MG63 (cell line): ENCODE measurements around the gene UBAC2. TPM values are rescaled to one million over a fixed set of nuclear protein-coding genes. Genes with fewer than 3 reads are reported as not detected.

ENCODE experiments used
- DNase-seq: peaks from one replicate; pipeline ENCODE4 v3.0.0-alpha.2; 2020
- H3K27me3 ChIP-seq: fragments of 250-450 bp; sonication (Bioruptor Pico); 2 replicates; pipeline ENCODE4 v1.5.1; 2020; ENCODE audit warnings: mild to moderate bottlenecking, moderate library complexity
- H3K36me3 ChIP-seq: fragments of 250-450 bp; sonication (Bioruptor Pico); 2 replicates; pipeline ENCODE4 v1.5.1; 2020; ENCODE audit warnings: mild to moderate bottlenecking, moderate library complexity
- H3K4me3 ChIP-seq: fragments of 250-450 bp; sonication (Bioruptor Pico); 2 replicates; pipeline ENCODE4 v1.5.1; 2020; ENCODE audit warnings: mild to moderate bottlenecking, moderate library complexity
- H3K9me3 ChIP-seq: fragments of 250-450 bp; sonication (Bioruptor Pico); 2 replicates; pipeline ENCODE4 v1.5.1; 2020; ENCODE audit warnings: mild to moderate bottlenecking, moderate library complexity
- total RNA-seq: library from RNA; depleted of rRNA; stranded (reverse); fragments of >200 nt; shearing (Covaris generic); gene quantifications from 2 replicates; pipeline ENCODE4 v1.2.3, GENCODE V29; 2014; ENCODE audit warnings: low replicate concordance

The UBAC2 gene
- total RNA-seq, 1 experiment from 2014 or later, result 80.9 TPM

DNA sequence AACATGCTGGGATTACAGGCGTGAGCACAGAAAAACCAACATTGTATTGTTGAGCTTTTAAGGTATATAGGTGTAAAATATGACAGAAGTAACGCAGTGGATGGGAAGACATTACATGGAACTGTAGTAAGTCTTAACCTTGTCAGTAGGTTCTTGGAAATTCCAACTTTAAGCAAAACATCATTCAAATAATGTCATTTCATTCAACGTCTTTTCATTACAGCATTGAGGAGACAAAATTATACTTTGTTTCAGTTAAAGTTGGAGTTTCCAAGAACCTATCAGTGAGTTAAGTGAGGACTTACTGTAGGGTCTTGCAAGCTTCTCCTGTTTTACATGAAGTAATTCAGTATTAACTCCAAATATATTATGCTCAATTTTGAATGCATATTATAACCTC is 133.6 kb downstream of the UBAC2 start:
- DNase-seq, result no peak

DNA sequence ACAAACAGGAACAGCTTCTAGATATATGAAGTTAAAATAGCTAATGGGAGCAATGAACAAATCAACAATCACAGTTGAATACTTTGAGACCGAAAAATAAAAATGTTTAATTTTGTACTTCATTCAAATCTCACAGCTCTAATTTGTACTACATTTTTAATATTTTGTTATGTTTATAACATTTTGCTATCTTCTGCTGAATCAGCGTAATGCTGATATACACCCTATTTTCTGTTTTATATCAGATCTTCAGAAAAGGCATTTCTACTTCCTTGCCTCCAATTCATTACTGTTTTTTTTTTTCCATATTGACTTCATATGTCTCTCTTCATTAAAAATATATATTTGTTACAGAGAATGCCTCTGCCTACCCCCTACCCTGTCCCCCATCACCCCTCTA is 134.4 kb downstream of the UBAC2 start:
- no peak for DNase-seq
- H3K36me3 ChIP-seq, result peaks cover 2% of the 10 kb centered on the region; the same call in 1 of the 2 replicates
- no peak overlapping the region for H3K4me3 ChIP-seq
- no peaks in the 10 kb centered on the region for H3K9me3 ChIP-seq
- H3K27me3 ChIP-seq, result no peaks in the 10 kb centered on the region

More for the DNA sequence above, 133.6 kb downstream of the UBAC2 start:
- no peaks in the 10 kb centered on the region for H3K27me3 ChIP-seq
- peaks cover 7% of the 10 kb centered on the region for H3K36me3 ChIP-seq
- no peaks in the 10 kb centered on the region for H3K9me3 ChIP-seq
- H3K4me3 ChIP-seq, result no peak overlapping the region

DNA sequence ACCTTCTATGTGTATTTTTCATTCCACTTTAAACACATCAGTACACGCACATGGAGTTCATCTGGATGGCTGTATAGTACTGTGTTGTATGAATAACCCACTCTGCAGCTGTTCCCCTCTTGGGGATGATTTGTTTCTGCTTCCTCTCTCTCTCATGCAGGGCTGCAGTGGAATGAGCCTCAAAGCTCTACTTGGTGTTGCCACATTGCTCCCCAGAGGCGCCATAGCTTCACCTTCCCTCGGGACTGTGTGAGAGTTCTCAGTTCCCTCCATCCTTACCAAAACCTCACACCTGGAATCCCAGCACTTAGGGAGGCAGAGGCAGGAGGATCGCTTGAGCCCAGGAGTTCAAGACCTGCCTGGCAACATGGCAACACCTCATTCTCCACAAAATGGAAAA is 134.9 kb downstream of the UBAC2 start:
- H3K36me3 ChIP-seq, result peaks cover 2% of the 10 kb centered on the region; the same call in 1 of the 2 replicates

DNA sequence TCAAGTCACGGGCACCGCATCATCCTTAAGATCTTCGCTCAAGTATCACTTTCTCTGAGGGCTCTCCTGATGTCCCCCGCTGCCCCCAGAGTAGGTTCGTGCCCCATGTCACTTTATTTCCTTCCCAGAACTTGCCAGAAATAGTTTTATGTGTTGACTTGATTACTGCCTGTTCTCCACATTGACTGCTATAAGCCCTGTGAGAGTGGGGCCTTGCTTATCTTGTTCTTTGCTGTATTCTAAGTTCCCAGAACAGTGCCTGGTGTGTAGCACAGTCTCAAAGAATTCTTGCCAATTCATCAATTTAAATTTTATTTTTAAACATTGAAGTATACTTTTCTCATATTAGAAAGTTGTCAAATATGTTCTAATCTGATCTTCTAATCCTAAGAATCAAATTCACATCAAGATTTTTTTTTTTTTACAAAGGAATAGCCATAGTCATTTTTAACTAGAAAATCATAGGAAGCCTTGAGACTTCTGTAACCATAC is 138.6 kb downstream of the UBAC2 start:
- Histone ChIP-seq H3K36me3 (no peaks in the 10 kb centered on the region; the same call in none of the 2 replicates), H3K4me3 (no peak overlapping the region), H3K27me3 (no peaks in the 10 kb centered on the region), H3K9me3 (no peaks in the 10 kb centered on the region)
- no peak for DNase-seq

More for the DNA sequence above, 134.9 kb downstream of the UBAC2 start:
- H3K27me3 ChIP-seq, result no peaks in the 10 kb centered on the region
- H3K4me3 ChIP-seq, result no peak overlapping the region
- no peaks in the 10 kb centered on the region for H3K9me3 ChIP-seq
- no peak for DNase-seq

DNA sequence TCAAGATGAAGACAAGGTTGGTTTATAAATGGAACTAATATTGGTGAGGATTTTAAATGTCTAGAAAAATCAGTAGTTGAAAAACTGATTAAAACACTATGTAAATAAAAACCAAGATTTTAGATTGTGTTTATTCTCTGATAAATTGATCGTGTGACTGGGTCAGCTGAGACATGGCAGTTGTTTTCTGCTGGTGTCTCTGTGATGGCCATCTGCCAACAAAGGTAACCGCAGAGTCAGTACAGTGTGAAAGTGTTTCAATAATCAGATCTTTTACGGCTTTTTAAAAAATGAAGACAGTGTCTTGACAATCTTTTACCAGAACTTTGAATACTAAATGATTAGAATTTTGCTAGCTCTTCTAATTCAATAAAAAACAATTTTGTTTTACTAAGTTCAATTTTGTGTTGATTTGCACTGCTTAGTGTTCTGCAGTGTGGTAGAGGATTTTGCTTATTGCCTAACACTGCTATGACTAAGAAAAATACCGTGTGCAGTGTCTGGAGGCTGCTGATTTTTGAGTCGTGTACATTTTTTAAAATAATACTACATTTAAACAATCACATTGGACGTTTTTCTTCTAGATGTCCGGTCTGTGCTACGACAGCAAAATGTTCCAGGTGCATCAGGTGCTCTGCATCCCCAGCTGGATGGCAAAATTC is 139.2 kb downstream of the UBAC2 start:
- no peaks in the 10 kb centered on the region; the same call in none of the 2 replicates for H3K36me3 ChIP-seq
- H3K27me3 ChIP-seq, result no peaks in the 10 kb centered on the region
- no peak for DNase-seq
- no peak overlapping the region for H3K4me3 ChIP-seq
- no peaks in the 10 kb centered on the region for H3K9me3 ChIP-seq

DNA sequence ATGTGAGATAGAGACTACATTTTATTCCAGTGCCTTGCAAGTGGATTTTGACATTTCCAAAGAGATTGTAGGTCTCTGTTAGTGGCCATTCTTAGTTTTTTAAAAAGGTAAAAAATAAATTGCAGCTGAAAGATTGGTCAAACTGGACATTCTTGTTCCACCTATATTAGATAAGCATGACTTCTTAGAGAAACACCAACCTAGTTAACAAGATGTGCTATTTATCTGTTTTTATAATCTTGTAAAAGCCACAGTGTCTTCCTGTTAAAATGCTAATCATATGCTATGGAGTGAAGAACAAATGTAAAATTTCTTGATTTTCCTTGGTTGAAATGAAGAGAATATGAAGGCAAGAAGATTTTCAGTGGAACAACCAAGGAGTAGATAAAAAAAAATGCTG is 140.0 kb downstream of the UBAC2 start:
- no peaks in the 10 kb centered on the region for H3K27me3 ChIP-seq
- no peaks in the 10 kb centered on the region for H3K9me3 ChIP-seq
- no peaks in the 10 kb centered on the region; the same call in none of the 2 replicates for H3K36me3 ChIP-seq
- no peak overlapping the region for H3K4me3 ChIP-seq
- DNase-seq, result no peak

DNA sequence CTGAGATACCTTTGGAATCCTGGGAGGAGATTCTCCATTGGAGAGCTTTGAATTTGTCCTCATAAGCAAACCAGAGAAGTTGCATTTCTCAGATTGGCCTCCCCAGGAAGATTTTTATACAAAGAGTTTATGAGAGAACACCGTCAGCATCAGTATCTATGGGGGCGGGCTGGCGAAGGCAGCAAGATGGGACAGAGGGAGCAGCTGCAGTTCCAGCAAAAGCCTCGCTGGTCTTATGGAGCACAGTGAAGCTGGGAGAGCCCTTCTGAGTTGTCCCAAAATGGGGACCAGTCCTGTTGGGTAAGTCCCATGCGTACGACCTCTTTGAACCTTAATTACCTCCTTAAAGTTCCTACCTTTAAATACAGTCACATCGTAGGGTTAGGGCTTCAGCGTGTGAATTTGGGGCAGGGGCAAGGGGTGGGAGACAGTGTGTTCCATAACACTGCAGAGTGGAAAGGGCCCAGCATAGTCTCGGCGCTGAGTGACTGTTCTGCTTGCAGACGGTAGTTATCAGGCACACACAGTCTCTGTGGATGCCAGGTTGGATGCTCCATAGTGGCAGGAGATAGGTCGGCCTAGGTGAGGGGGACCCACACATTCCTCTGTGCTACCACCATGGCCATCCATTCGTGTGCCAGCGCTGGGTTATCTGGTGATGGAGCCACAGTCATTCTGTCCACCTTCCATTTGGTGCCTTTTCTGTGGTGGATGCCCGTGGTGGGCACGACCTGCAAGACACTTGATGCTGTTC is 141.5 kb downstream of the UBAC2 start:
- Histone ChIP-seq H3K9me3 (no peaks in the 10 kb centered on the region), H3K36me3 (peaks cover 2% of the 10 kb centered on the region), H3K4me3 (no peak overlapping the region), H3K27me3 (no peaks in the 10 kb centered on the region)
- DNase-seq, result no peak

DNA sequence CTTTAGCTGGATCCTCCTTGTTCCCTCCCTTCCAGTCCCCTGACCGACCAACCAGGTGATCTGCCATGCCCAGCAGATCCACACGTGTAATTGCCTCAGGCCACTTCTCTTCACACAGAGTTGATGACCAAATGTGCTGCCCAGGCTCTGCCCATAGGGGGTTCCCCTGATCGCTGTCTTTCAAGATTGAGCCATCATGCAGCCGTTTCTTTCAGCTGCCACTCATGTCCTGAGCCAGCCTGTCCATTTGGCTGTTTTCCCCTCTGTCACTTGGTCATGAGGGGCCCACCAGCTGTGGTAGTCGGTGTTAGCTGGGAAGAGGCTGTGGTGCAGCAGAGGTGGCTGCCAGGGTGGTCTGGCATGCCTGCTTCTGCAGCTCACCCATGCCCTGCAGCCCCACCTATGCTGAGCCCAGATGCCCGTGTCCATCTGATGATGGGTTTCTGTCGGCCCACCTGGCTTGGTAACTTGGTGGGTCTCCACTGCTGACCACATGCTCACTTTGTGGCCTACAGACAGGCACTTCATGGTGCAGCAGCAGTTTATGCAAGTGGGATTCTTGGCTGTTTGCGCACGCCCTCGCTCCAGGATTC is 142.2 kb downstream of the UBAC2 start:
- DNase-seq, result no peak
- Histone ChIP-seq H3K27me3 (no peaks in the 10 kb centered on the region), H3K9me3 (no peaks in the 10 kb centered on the region), H3K4me3 (no peak overlapping the region), H3K36me3 (peaks cover 2% of the 10 kb centered on the region)

DNA sequence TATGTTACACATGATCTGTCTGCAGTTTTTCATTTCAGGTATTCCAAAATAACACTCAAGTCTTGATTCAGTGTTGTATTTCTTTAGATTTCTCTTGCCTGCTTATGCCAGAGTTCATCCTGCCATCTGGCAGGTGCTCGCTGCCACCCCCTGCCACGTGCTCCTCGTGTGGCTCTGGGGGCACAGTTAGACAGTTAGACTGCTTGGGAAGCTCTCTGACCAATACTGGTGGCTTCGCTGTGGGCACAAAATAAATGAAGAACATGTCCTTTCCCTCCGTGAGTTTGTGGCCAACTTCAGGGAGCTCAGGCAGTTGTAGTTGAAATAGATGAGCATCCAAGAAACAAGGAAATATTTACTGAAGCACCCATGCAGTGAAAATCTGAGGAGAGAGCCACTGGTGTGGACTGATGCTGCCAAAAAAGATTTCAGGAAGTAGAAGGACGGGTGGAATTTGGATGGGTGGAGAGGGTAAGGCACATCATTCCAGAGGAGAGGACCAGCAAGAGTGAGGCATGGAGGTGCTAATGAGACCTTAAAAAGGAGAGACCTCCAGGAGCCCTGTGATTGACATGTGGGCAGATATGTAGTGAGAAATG is 144.1 kb downstream of the UBAC2 start:
- H3K36me3 ChIP-seq, result peaks cover 2% of the 10 kb centered on the region
- DNase-seq, result no peak
- no peaks in the 10 kb centered on the region for H3K9me3 ChIP-seq
- no peak overlapping the region for H3K4me3 ChIP-seq
- H3K27me3 ChIP-seq, result no peaks in the 10 kb centered on the region

DNA sequence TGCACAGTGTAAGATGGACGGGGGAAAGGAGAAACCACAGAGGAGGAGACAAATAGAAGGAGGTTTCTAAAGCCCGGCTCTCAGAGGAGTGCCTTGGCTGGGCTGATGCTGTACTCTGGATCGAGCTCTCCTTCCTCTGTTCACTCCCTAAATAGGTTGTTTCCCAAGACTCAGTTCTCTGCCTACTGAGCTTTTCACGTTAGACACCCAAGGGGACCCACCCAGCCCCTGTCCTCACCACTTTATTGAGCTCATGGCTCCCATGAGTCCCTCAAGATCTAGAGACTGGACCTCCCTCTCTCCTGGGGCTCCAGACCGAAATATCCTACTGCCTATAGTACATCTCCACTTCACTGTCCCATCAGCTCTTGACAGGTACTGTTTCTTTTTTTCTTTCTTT is 144.7 kb downstream of the UBAC2 start:
- Histone ChIP-seq H3K36me3 (peaks cover 2% of the 10 kb centered on the region), H3K27me3 (no peaks in the 10 kb centered on the region), H3K4me3 (no peak overlapping the region), H3K9me3 (no peaks in the 10 kb centered on the region)
- no peak for DNase-seq

DNA sequence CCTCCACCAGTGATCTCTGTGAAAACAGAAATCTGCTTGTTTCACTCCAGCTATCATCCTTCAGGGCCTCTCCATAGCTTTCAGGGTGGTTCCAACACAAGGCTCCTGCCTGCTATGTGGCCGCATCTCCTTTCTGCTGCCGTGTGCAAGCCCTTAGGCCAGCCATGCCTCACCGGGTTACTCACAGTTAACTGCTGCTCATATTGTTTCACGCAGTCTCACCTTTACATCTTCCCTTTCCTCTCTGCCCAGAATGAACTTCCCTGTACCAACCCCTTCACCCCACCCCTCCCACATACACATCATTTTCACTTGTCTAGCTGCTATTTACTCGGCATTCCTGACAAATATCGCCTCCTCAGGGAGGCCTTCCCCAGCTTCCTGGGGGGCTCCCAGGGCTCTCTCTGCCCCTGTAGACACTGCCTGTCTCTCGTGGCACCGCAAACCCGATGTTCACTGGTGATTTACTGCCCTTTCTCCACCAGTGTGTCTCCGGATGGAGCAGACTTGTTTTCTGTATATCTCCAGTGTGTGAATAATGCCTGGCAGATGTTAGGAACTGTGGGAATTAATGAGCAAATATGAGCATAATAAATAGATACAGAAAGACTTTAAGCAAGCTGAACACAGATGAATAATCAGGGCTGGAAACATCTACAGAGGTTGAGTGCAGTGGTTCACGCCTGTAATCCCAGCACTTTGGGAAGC is 145.8 kb downstream of the UBAC2 start:
- Histone ChIP-seq H3K4me3 (no peak overlapping the region), H3K9me3 (no peaks in the 10 kb centered on the region), H3K36me3 (peaks cover 2% of the 10 kb centered on the region), H3K27me3 (no peaks in the 10 kb centered on the region)
- DNase-seq, result no peak

DNA sequence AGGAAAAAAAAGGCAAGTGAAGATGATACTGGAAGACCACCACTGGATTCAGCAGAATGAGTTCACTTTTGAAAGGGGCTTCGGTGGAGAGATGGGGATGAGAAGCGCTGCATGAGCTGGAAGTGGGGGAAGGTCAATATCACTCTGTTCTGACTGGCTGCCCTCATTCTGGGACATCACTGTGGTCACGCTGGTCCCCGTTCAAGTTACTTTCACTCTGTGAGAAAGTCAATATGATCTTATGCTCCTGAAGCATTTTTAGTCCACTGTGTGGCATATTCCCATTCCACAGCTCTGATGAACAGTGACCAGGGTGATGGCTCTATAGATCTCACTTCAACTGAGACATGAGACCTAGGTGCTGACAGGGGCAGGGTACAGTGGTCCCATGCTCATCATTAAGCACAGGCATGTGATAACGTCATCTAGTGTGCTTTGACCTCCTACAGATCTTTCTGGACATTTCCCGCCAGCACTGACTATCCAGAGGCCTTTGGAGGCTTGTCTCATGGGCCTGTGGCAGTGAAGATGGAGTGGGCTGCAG is 146.8 kb downstream of the UBAC2 start:
- Histone ChIP-seq H3K9me3 (no peaks in the 10 kb centered on the region), H3K36me3 (peaks cover 2% of the 10 kb centered on the region), H3K4me3 (no peak overlapping the region), H3K27me3 (no peaks in the 10 kb centered on the region)
- no peak for DNase-seq

DNA sequence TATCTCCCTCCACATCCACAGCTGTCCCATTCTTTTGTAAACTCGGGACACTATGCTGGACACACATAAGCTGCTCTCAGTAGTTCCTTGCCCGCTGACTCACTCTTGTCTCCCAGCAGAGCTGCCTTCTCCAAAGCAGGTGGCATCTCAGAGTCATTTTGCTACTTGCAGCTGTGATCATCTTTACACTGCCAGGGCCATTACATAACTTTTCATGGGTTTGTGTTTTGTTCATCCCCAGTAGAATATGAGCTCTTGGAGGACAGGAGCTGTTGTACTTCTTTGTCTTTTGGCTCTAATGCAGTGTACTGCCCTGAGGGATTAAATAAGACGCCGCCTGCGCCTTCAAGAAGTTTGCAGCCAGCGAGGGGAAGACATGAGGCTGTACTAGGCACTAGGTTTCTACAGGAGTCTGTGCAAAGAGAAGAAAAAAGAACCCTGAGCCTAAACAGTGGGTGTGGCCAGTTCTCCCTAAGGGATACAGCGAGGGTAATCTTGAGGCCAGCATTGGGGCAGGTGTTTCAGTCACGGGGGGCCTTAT is 147.3 kb downstream of the UBAC2 start:
- H3K27me3 ChIP-seq, result no peaks in the 10 kb centered on the region
- no peaks in the 10 kb centered on the region for H3K9me3 ChIP-seq
- peaks cover 2% of the 10 kb centered on the region for H3K36me3 ChIP-seq
- DNase-seq, result no peak
- no peak overlapping the region for H3K4me3 ChIP-seq

DNA sequence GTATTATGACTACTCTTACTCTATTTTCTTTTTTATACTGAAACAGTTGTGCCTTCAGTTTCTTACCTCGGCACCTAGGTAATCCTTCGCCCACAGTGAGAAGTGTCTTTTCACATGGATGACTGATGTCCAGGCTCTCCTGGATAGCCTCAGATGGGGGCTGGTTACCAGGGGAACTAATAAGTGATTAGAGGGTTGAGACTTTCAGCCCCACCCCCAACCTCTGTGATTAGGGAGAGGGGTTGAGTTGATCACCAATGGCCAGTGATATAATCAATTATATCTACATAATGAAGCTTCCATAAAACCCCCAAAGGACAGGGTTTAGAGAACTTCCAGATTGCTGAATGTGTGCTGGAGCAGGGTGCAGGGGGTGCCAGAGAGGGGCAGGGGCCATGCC is 149.5 kb downstream of the UBAC2 start:
- H3K4me3 ChIP-seq, result no peak overlapping the region
- no peaks in the 10 kb centered on the region for H3K9me3 ChIP-seq
- peaks cover 2% of the 10 kb centered on the region for H3K36me3 ChIP-seq
- DNase-seq, result no peak
- no peaks in the 10 kb centered on the region for H3K27me3 ChIP-seq

DNA sequence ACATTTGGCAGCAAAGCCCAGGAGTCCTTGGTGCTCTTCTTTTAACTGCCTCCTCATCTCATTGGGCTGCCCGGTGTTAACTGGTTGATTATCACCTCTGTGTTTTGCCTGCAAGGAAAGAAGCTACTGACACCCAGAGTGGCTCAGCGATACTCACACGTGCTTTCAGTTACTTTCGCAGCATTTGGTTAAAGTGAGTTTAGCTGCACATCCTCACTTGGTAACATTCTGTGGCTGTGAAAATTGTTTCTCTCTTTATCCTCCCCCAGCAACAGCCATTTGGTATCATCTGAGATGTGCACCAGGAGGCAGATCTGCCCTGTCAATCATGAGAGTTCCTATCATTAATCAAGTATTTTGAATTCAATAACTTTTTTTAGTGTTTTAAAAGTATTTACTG is 151.1 kb downstream of the UBAC2 start:
- H3K4me3 ChIP-seq, result no peak overlapping the region
- no peak for DNase-seq
- no peaks in the 10 kb centered on the region for H3K27me3 ChIP-seq
- no peaks in the 10 kb centered on the region; the same call in 1 of the 2 replicates for H3K36me3 ChIP-seq
- H3K9me3 ChIP-seq, result no peaks in the 10 kb centered on the region
